Hepatocyte (in vitro differentiated cells): Measurements from ENCODE around the gene ANKRD13B.

ENCODE experiments used
- CTCF ChIP-seq: fragments of 200-600 bp; sonication (generic); IDR thresholded peaks from 2 replicates; pipeline ENCODE4 v1.5.1; 2016; ENCODE audit warnings: antibody characterized with exemption, mild to moderate bottlenecking; ENCODE audit not compliant: poor library complexity
- EZH2 ChIP-seq: fragments of 200-600 bp; sonication (generic); IDR thresholded peaks from 2 replicates; pipeline ENCODE4 v1.6.1; 2016; ENCODE audit warnings: antibody characterized with exemption, mild to moderate bottlenecking, borderline replicate concordance
- EZH2phosphoT487 ChIP-seq: fragments of 200-600 bp; sonication (generic); IDR thresholded peaks from one replicate; pipeline ENCODE4 v1.6.1; 2018; ENCODE audit warnings: antibody characterized with exemption, mild to moderate bottlenecking, low read depth, moderate library complexity; ENCODE audit not compliant: unreplicated experiment, severe bottlenecking

- no peak for TF ChIP-seq CTCF
- TF ChIP-seq EZH2phosphoT487, result no peak
- no peak for TF ChIP-seq EZH2
Observed at GRCh38 chr17:29583324-29584248, 9.3 kb upstream of the ANKRD13B start.
